Heart left ventricle (tissue), 16 donors: Measurements from ENCODE around the gene ZNF511. TPM values are rescaled to one million over a fixed set of nuclear protein-coding genes. Genes with fewer than 3 reads are reported as not detected.

Experiments used
- ATAC-seq, 4 donors: fragments of 200-7000 bp; cut with Tn5 transposase; one replicate each; pipeline ENCODE4 v1.9.1; 2020 to 2022; ENCODE audit warnings: moderate library complexity in 4 of 4, mild to moderate bottlenecking in 3 of 4, moderate number of reproducible peaks in 1 of 4
- DNase-seq, 5 donors: peaks; one replicate each; pipeline ENCODE4 v3.0.0-alpha.2; 2020
- H3K27ac ChIP-seq, 12 donors: fragments of 200-600 bp; sonication (generic) in 4 of 12; one replicate each; pipeline versions ENCODE4 v1.5.0 to v1.8.0; 2016 to 2022; ENCODE audit warnings: mild to moderate bottlenecking in 2 of 12
- H3K27me3 ChIP-seq, 9 donors: fragments of 200-600 bp; sonication (generic) in 2 of 9; one replicate each; pipeline versions ENCODE4 v1.5.1 to v1.8.0; 2016 to 2022; ENCODE audit warnings: mild to moderate bottlenecking in 3 of 9
- H3K36me3 ChIP-seq, 9 donors: fragments of 200-600 bp; sonication (generic) in 2 of 9; one replicate each; pipeline versions ENCODE4 v1.5.0 to v1.8.0; 2018 to 2022; ENCODE audit warnings: mild to moderate bottlenecking in 2 of 9
- H3K4me1 ChIP-seq, 12 donors: fragments of 200-600 bp; sonication (generic) in 4 of 12; one replicate each; pipeline versions ENCODE4 v1.5.0 to v1.8.0; 2016 to 2022; ENCODE audit warnings: mild to moderate bottlenecking in 3 of 12
- H3K4me3 ChIP-seq, 12 donors: fragments of 200-600 bp; sonication (generic) in 4 of 12; one replicate each; pipeline versions ENCODE4 v1.5.0 to v1.8.0; 2017 to 2022; ENCODE audit warnings: mild to moderate bottlenecking in 9 of 12, moderate library complexity in 4 of 12
- H3K9me3 ChIP-seq, 12 donors: fragments of 200-600 bp; sonication (generic) in 4 of 12; one replicate each; pipeline versions ENCODE4 v1.5.0 to v1.8.0; 2016 to 2022; ENCODE audit warnings: mild to moderate bottlenecking in 1 of 12
- POLR2A ChIP-seq, 2 donors: fragments of 450-650 bp; IDR thresholded peaks; one replicate each; pipeline ENCODE4 v1.6.1; 2017; ENCODE audit warnings: antibody characterized with exemption in 2 of 2, mild to moderate bottlenecking in 2 of 2, moderate library complexity in 2 of 2
- WGBS, 4 donors: extraction: QIAGEN DNeasy Blood & Tissue Kit in 2 of 4; methylation state at CpG; one replicate each; pipeline versions ENCODE4 v1.1.5 to v1.1.7; 2013 to 2018; 5-methylcytosine and 5-hydroxymethylcytosine counted together
- intact Hi-C, 10 donors: fragments of 100-400 bp; cut with DNase I; formaldehyde crosslinking; loops; one replicate each; pipeline versions ENCODE4 v1.11.1 to v1.14.2; 2022
- polyA plus RNA-seq, 2 donors: library from polyadenylated mRNA; stranded (reverse); fragments of 200-250 nt; gene quantifications; one replicate each; pipeline ENCODE4 v1.2.3, GENCODE V29; 2013
- total RNA-seq, 9 donors: library from RNA; depleted of rRNA in 2 of 9; stranded (reverse); fragments of >200 nt in 2 of 9; fragmentation: NEBNext Ultra II Directional in 3 of 9; extraction: Animal tissue kit (Norgen Biotek cat#: 25700) in 3 of 9; gene quantifications; one replicate each; pipeline versions ENCODE4 v1.1.0 to v1.2.4, GENCODE V29; 2016 to 2023
- TF ChIP-seq, protein P1 (sequence below), 12 donors: fragments of 200-600 bp; sonication (generic) in 4 of 12; IDR thresholded peaks; one replicate each; pipeline versions ENCODE4 v1.5.0 to v1.8.0; 2018 to 2022; ENCODE audit warnings: antibody characterized with exemption in 12 of 12, mild to moderate bottlenecking in 5 of 12
- donor health status: ischemic (EF 13 %, LVEDD 7.1; RV severe dilation, severe dysfunction).
- donor health status: healthy with polysubstance abuse.
- donor health status: DM: no; HTN: yes; CAD: no.
- donor health status: DM: no; HTN: no; CAD: no.
- donor health status: ischemic (EF 25% LVEDD 6.9; RV normal size, moderate dysfunction).
- donor health status: ischemic (EF 25% LVEDD 5.7; RV mildly dilated, moderate dysfunction).
- donor health status: healthy.
- donor health status: DM: yes; HTN: yes; CAD: no.
- donor health status: ischemic (EF 35%, LVEDD 5.7; RV mildly dilated, moderate dysfunction).
- donor health status: nonischemic (EF 11% LVEDD 7.7; RV severe dilation, severe dysfunction).
- donor health status: DM: yes; HTN: yes; CAD: no.
- donor health status: PGD.
- donor health status: ischemic (EF 29% LVEDD 5.4; RV normal size, mild dysfunction).
- donor health status: nonischemic (EF 23%, LVEDD 6.1; RV moderate dilation, normal function).

Gene ZNF511
- total and polyA plus RNA-seq, 11 donors, result 34.5 to 80.4 (median 41.8) TPM

DNA sequence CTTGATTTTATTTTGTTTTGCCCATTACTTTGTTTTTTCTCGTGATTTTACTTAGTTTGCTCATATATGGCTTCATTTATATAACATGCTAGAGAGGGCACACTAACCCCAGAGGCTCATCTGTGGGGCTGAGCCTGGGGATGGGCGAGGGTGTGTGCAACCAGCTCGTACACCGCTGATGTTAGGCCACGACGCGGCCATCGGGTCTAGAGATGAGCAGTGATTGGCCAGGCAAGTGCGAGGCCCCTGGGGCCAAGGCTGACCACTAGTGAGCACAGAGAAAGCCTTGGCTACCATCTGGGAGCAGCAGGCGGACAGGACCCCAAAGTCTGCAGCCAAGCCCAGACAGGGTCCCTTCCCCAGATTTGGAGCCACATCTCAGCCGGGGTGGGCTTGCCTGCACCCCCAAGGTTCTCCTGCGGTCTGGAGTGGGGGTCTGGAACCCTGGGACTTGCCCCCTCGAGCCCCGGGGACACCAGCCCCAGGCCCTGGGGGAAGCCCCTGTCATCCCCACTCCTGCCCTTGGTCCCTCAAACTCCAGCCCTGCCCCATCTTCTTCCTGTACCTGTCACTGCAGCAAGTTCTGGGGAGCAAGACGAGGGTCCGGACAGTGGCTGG lies 45.4 kb downstream of the ZNF511 start:
- ATAC-seq (no peak), DNase-seq (peak in 1 of 5 donors; percentile 54)
- TF ChIP-seq, protein P1, sequence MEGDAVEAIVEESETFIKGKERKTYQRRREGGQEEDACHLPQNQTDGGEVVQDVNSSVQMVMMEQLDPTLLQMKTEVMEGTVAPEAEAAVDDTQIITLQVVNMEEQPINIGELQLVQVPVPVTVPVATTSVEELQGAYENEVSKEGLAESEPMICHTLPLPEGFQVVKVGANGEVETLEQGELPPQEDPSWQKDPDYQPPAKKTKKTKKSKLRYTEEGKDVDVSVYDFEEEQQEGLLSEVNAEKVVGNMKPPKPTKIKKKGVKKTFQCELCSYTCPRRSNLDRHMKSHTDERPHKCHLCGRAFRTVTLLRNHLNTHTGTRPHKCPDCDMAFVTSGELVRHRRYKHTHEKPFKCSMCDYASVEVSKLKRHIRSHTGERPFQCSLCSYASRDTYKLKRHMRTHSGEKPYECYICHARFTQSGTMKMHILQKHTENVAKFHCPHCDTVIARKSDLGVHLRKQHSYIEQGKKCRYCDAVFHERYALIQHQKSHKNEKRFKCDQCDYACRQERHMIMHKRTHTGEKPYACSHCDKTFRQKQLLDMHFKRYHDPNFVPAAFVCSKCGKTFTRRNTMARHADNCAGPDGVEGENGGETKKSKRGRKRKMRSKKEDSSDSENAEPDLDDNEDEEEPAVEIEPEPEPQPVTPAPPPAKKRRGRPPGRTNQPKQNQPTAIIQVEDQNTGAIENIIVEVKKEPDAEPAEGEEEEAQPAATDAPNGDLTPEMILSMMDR (IDR thresholded peaks at IDR 0.05), result no peak
- TF ChIP-seq POLR2A (IDR thresholded peaks at IDR 0.05), result no peak
- intact Hi-C loops, result no loop called here
- no peak overlapping the region for H3K4me3 ChIP-seq
- H3K27me3 ChIP-seq, result peaks cover 0 to 10% (median 0%) of the 10 kb centered on the region in 9 donors
- 87 to 93% (median 88%) methylated on average over 14 to 16 of the region's 16 CpGs for WGBS, 4 donors
- no peak overlapping the region for H3K27ac ChIP-seq
- H3K9me3 ChIP-seq, result no peaks in the 10 kb centered on the region
- peaks cover 0 to 5% (median 0%) of the 10 kb centered on the region in 9 donors for H3K36me3 ChIP-seq
- H3K4me1 ChIP-seq, result peaks cover 3 to 21% (median 13%) of the 10 kb centered on the region in 12 donors

- ATAC-seq (no peak), DNase-seq (peak in 1 of 5 donors; percentile 53)
- Histone ChIP-seq H3K4me1 (peaks cover 3 to 21% (median 13%) of the 10 kb centered on the region in 12 donors), H3K27ac (no peak overlapping the region), H3K4me3 (no peak overlapping the region), H3K36me3 (peaks cover 0 to 5% (median 0%) of the 10 kb centered on the region in 9 donors), H3K9me3 (no peaks in the 10 kb centered on the region), H3K27me3 (peaks cover 0 to 9% (median 0%) of the 10 kb centered on the region in 9 donors)
- intact Hi-C loops, result no loop called here
- WGBS, 4 donors, result 93 to 96% (median 95%) methylated on average over 12 to 14 of the region's 14 CpGs
- TF ChIP-seq POLR2A (IDR thresholded peaks at IDR 0.05), result no peak
- TF ChIP-seq, protein P1 (IDR thresholded peaks at IDR 0.05), result no peak
Measured at GRCh38 chr10:133354672-133355240, 46.0 kb downstream of the ZNF511 start.

DNA sequence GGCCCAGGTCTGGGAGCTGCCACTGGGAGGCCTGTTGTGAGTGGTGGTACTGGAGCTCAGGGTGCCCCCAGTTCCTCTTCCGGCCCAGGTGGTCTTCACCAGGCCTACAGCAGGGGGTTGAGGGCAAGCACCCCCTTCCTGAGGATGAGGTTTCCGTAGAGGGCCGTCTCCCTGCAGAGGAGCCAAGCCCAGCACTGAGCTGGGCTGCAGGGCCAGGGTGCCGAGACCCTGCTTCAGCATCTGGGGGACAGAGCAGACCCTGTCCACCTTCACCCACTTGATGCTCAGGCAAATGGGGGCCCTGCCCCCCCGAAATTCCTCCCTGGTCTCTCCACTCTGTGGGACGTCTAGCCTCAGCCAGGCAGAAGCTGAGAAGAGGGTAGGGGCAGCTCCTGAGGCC lies 46.6 kb downstream of the ZNF511 start:
- Histone ChIP-seq H3K4me1 (peaks cover 3 to 21% (median 13%) of the 10 kb centered on the region in 12 donors), H3K4me3 (no peak overlapping the region), H3K27ac (no peak overlapping the region), H3K9me3 (no peaks in the 10 kb centered on the region), H3K27me3 (peaks cover 0 to 4% (median 0%) of the 10 kb centered on the region in 9 donors), H3K36me3 (peaks cover 0 to 5% (median 0%) of the 10 kb centered on the region in 9 donors)
- DNase-seq, result peak in 1 of 5 donors; percentile 42
- TF ChIP-seq, protein P1 (IDR thresholded peaks at IDR 0.05), result no peak
- no peak for TF ChIP-seq POLR2A (IDR thresholded peaks at IDR 0.05)
- intact Hi-C loops, result no loop called here
- ATAC-seq, result no peak
- 93 to 100% (median 97%) methylated on average over 2 to 6 of the region's 6 CpGs for WGBS, 4 donors

DNA sequence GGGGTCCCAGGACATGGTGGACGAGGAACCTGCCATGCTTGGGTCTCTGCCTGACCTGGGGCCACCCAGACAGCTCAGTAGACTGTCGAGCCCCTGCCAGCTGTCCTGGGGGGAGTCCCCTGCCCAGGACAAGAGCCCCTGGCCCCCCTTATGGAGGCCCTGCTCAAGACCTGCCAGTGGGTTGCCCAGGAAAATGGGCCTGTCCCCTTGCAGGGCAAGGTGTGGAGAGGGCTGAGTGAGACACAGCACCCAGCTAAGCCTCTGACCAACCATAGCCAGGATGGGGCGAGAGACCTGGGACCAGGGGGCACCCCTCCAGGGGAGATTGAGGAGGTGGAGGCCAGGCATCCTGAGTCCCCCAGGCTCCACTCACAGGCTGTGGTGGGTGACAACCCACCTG lies 47.3 kb downstream of the ZNF511 start:
- no peak overlapping the region for H3K27ac ChIP-seq
- TF ChIP-seq, protein P1 (IDR thresholded peaks at IDR 0.05), result no peak
- no peak for TF ChIP-seq POLR2A (IDR thresholded peaks at IDR 0.05)
- no peak overlapping the region for H3K4me3 ChIP-seq
- intact Hi-C loops, result no loop called here
- peaks cover 3 to 21% (median 13%) of the 10 kb centered on the region in 12 donors for H3K4me1 ChIP-seq
- peaks cover 0 to 5% (median 0%) of the 10 kb centered on the region in 9 donors for H3K36me3 ChIP-seq
- no peak for ATAC-seq
- DNase-seq, result peak in 1 of 5 donors; percentile 56
- H3K27me3 ChIP-seq, result no peaks in the 10 kb centered on the region
- H3K9me3 ChIP-seq, result peaks cover 0 to 3% (median 0%) of the 10 kb centered on the region in 12 donors
- 96 to 100% (median 97%) methylated on average over 1 to 3 of the region's 3 CpGs; no CpG with 5 or more reads in 1 of the 4 donors for whole genome bisulfite sequencing, 4 donors
